ENCODE results near the gene UQCRQ. TPM values are rescaled to one million over a fixed set of nuclear protein-coding genes. Genes with fewer than 3 reads are reported as not detected.

UQCRQ gene
- total and polyA plus RNA-seq, 2 of the 13 experiments (the other 11 are each of a cell fraction or from before 2014, with no cell fraction given): 257 to 575 TPM

DNA sequence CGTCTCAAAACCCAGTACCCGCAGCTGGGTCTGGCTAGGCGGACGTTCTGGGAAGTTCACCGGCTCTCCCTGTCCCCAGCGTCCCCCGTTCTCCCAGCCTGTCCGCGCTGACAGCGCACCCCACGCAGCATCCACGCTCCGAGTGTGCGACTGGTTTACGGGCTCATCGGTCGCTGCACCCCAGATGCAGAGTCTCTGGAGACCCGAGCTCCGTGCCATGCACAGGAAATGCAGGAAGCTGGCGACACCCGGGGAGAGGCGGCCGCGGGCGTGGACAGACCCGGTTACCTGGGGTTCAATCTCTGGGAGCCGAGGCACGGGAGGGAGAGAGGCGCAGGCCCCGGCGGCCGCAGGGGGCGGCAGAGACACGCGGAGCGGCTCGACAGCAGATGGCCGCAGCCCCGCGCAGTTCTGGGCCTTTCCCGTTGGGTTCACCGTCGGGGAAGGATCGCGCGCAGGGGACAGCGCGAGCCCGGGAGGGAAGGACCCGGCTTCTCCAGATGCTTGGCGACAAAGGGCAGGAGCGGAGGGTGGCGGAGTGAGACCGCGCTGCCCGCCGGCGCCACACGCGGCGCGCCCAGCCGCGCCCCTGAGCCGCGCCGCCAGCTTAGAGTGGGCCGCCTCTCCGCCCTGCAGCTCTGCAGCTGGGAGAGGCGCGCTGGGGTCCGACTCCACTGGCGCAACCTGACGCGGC, 36.6 kb upstream of the UQCRQ start (continued):
- TF ChIP-seq, protein P1, sequence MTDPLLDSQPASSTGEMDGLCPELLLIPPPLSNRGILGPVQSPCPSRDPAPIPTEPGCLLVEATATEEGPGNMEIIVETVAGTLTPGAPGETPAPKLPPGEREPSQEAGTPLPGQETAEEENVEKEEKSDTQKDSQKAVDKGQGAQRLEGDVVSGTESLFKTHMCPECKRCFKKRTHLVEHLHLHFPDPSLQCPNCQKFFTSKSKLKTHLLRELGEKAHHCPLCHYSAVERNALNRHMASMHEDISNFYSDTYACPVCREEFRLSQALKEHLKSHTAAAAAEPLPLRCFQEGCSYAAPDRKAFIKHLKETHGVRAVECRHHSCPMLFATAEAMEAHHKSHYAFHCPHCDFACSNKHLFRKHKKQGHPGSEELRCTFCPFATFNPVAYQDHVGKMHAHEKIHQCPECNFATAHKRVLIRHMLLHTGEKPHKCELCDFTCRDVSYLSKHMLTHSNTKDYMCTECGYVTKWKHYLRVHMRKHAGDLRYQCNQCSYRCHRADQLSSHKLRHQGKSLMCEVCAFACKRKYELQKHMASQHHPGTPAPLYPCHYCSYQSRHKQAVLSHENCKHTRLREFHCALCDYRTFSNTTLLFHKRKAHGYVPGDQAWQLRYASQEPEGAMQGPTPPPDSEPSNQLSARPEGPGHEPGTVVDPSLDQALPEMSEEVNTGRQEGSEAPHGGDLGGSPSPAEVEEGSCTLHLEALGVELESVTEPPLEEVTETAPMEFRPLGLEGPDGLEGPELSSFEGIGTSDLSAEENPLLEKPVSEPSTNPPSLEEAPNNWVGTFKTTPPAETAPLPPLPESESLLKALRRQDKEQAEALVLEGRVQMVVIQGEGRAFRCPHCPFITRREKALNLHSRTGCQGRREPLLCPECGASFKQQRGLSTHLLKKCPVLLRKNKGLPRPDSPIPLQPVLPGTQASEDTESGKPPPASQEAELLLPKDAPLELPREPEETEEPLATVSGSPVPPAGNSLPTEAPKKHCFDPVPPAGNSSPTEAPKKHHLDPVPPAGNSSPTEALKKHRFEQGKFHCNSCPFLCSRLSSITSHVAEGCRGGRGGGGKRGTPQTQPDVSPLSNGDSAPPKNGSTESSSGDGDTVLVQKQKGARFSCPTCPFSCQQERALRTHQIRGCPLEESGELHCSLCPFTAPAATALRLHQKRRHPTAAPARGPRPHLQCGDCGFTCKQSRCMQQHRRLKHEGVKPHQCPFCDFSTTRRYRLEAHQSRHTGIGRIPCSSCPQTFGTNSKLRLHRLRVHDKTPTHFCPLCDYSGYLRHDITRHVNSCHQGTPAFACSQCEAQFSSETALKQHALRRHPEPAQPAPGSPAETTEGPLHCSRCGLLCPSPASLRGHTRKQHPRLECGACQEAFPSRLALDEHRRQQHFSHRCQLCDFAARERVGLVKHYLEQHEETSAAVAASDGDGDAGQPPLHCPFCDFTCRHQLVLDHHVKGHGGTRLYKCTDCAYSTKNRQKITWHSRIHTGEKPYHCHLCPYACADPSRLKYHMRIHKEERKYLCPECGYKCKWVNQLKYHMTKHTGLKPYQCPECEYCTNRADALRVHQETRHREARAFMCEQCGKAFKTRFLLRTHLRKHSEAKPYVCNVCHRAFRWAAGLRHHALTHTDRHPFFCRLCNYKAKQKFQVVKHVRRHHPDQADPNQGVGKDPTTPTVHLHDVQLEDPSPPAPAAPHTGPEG (CRISPR knock-in tag; IDR thresholded peaks at IDR 0.05): no peak
- TF ChIP-seq ZSCAN9 (CRISPR knock-in tag; IDR thresholded peaks at IDR 0.05; ENCODE audit: borderline replicate concordance): no peak
- TF ChIP-seq ZFX (CRISPR knock-in tag; IDR thresholded peaks at IDR 0.05; ENCODE audit: low read depth): peak; percentile 83; the same call in 1 of the 2 replicates
- TF ChIP-seq ZNF629 (CRISPR knock-in tag; conservative IDR thresholded peaks at IDR 0.05): peak; percentile 43; the same call in 1 of the 2 replicates
- no peak for TF ChIP-seq SAFB2 (CRISPR knock-in tag; IDR thresholded peaks at IDR 0.05; ENCODE audit: borderline replicate concordance, low read depth)
- no peak for TF ChIP-seq CHD2 (IDR thresholded peaks at IDR 0.05; ENCODE audit: low read depth, low read length)
- TF ChIP-seq SMARCE1 (IDR thresholded peaks at IDR 0.05; ENCODE audit: borderline replicate concordance): no peak
- TF ChIP-seq, protein P2, sequence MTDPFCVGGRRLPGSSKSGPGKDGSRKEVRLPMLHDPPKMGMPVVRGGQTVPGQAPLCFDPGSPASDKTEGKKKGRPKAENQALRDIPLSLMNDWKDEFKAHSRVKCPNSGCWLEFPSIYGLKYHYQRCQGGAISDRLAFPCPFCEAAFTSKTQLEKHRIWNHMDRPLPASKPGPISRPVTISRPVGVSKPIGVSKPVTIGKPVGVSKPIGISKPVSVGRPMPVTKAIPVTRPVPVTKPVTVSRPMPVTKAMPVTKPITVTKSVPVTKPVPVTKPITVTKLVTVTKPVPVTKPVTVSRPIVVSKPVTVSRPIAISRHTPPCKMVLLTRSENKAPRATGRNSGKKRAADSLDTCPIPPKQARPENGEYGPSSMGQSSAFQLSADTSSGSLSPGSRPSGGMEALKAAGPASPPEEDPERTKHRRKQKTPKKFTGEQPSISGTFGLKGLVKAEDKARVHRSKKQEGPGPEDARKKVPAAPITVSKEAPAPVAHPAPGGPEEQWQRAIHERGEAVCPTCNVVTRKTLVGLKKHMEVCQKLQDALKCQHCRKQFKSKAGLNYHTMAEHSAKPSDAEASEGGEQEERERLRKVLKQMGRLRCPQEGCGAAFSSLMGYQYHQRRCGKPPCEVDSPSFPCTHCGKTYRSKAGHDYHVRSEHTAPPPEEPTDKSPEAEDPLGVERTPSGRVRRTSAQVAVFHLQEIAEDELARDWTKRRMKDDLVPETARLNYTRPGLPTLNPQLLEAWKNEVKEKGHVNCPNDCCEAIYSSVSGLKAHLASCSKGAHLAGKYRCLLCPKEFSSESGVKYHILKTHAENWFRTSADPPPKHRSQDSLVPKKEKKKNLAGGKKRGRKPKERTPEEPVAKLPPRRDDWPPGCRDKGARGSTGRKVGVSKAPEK (CRISPR knock-in tag; IDR thresholded peaks at IDR 0.05; ENCODE audit: borderline replicate concordance): 0 out of 2 replicates have a peak, but pooled peaks have one; percentile 26
- TF ChIP-seq MLLT10 (CRISPR knock-in tag; IDR thresholded peaks at IDR 0.05): no peak
- no peak for TF ChIP-seq RFX5 (IDR thresholded peaks at IDR 0.05; ENCODE audit: low read depth, low read length)
- TF ChIP-seq MEIS2 (CRISPR knock-in tag; IDR thresholded peaks at IDR 0.05): no peak
- TF ChIP-seq, protein P3, sequence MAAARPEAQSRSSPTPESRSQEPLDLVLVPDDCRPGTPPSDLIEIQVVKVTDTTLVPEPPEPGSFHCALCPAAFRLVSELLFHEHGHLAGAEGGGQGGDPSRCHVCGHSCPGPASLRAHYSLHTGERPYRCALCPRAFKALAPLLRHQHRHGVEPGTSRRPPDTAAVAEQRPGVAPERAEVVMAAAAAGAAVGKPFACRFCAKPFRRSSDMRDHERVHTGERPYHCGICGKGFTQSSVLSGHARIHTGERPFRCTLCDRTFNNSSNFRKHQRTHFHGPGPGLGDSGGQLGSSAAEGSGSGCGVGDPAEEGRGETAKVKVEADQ (CRISPR knock-in tag; IDR thresholded peaks at IDR 0.05; ENCODE audit: borderline replicate concordance): 0 out of 2 replicates have a peak, but pooled peaks have one; percentile 47
- TF ChIP-seq ZNF558 (CRISPR knock-in tag; IDR thresholded peaks at IDR 0.05; ENCODE audit: borderline replicate concordance): no peak; the same call in 1 of the 2 replicates
- TF ChIP-seq ZFP37 (CRISPR knock-in tag; IDR thresholded peaks at IDR 0.05; ENCODE audit: borderline replicate concordance): 0 out of 2 replicates have a peak, but pooled peaks have one; percentile 36
- TF ChIP-seq PHF8 (CRISPR knock-in tag; IDR thresholded peaks at IDR 0.05): no peak
- TF ChIP-seq ESRRA (CRISPR knock-in tag; IDR thresholded peaks at IDR 0.05; ENCODE audit: low read depth): no peak; the same call in 1 of the 2 replicates
